Measurements from ENCODE around the gene ZNRF2. TPM values are rescaled to one million over a fixed set of nuclear protein-coding genes. Genes with fewer than 3 reads are reported as not detected.

ZNRF2 gene
- total RNA-seq, 1 donor from 2014 or later: 57.1 TPM

GRCh38 chr7:30391806-30392205 lies 107.4 kb downstream of the ZNRF2 start:
- no peak for FAIRE-seq
- DNase-seq (ENCODE audit: low spot score in 2 of 2): no peak

GRCh38 chr7:30395676-30396075 lies 111.3 kb downstream of the ZNRF2 start:
- DNase-seq (ENCODE audit: low spot score in 2 of 2): no peak
- no peak for FAIRE-seq

- DNase-seq (ENCODE audit: low spot score in 2 of 2): no peak
- no peak for FAIRE-seq
These were observed 112.0 kb downstream of the ZNRF2 start for GRCh38 chr7:30396389-30396788.

- no peak for DNase-seq (ENCODE audit: low spot score in 2 of 2)
- FAIRE-seq: no peak
These were observed 119.1 kb downstream of the ZNRF2 start for GRCh38 chr7:30403477-30403876.

- no peak for DNase-seq (ENCODE audit: low spot score in 2 of 2)
- no peak for FAIRE-seq
These were observed 120.8 kb downstream of the ZNRF2 start for GRCh38 chr7:30405179-30405578.

GRCh38 chr7:30406664-30407425 lies 122.4 kb downstream of the ZNRF2 start:
- FAIRE-seq (no peak), DNase-seq (ENCODE audit: low spot score in 2 of 2) (no peak)

GRCh38 chr7:30411173-30411572 lies 126.8 kb downstream of the ZNRF2 start:
- FAIRE-seq (no peak), DNase-seq (ENCODE audit: low spot score in 2 of 2) (no peak)

- DNase-seq (ENCODE audit: low spot score in 2 of 2) (no peak), FAIRE-seq (no peak)
These were observed 127.5 kb downstream of the ZNRF2 start for GRCh38 chr7:30411897-30412296.

GRCh38 chr7:30412782-30413504 lies 128.5 kb downstream of the ZNRF2 start:
- DNase-seq (ENCODE audit: low spot score in 2 of 2) (peak; percentile 54 to 63), FAIRE-seq (no peak)

GRCh38 chr7:30413864-30414263 lies 129.5 kb downstream of the ZNRF2 start:
- no peak for DNase-seq (ENCODE audit: low spot score in 2 of 2)

More at GRCh38 chr7:30413864-30414263, 129.5 kb downstream of the ZNRF2 start:
- FAIRE-seq: no peak

Small RNAs within 50 kb of the gene (small RNA-seq; reads per million reads assigned to genes)
- not detected for gene MIR550A1

Other genes with a start within 250 kb of the ZNRF2 start
- 368 TPM for gene MTURN, start 149.6 kb upstream of the ZNRF2 start, total RNA-seq
- 0.82 TPM for gene NOD1, start 194.2 kb downstream of the ZNRF2 start, total RNA-seq
- gene GGCT, start 220.2 kb downstream of the ZNRF2 start, total RNA-seq: 23.2 TPM